ENCODE data around the gene LASP1NB.
"Not testable (repeated sequence)": the region's sequence is repeated elsewhere in the genome, so short reads cannot be mapped to it uniquely, and the experiment has no call there.

The LASP1NB gene

GRCh38 chr17:38926293-38927070 lies 1.1 kb downstream of the LASP1NB start:
- no peaks in the 10 kb centered on the region for H3K9me3 ChIP-seq
- H3K36me3 ChIP-seq: peaks cover 8% of the 10 kb centered on the region
- H3K27me3 ChIP-seq: no peaks in the 10 kb centered on the region
- H3K4me3 ChIP-seq (ENCODE audit: low read depth in 1 of 2, low read length in 1 of 2): no peak overlapping the region
- peaks cover 48 to 53% of the 10 kb centered on the region in 2 experiments for H3K4me1 ChIP-seq (ENCODE audit: control insufficient read depth in 1 of 2, insufficient read depth in 1 of 2, low read depth in 1 of 2, low read length in 1 of 2)
- peak overlapping the region; percentile 83 for H3K27ac ChIP-seq
- TF ChIP-seq, protein P1, sequence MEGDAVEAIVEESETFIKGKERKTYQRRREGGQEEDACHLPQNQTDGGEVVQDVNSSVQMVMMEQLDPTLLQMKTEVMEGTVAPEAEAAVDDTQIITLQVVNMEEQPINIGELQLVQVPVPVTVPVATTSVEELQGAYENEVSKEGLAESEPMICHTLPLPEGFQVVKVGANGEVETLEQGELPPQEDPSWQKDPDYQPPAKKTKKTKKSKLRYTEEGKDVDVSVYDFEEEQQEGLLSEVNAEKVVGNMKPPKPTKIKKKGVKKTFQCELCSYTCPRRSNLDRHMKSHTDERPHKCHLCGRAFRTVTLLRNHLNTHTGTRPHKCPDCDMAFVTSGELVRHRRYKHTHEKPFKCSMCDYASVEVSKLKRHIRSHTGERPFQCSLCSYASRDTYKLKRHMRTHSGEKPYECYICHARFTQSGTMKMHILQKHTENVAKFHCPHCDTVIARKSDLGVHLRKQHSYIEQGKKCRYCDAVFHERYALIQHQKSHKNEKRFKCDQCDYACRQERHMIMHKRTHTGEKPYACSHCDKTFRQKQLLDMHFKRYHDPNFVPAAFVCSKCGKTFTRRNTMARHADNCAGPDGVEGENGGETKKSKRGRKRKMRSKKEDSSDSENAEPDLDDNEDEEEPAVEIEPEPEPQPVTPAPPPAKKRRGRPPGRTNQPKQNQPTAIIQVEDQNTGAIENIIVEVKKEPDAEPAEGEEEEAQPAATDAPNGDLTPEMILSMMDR (IDR thresholded peaks at IDR 0.05): no peak

DNA sequence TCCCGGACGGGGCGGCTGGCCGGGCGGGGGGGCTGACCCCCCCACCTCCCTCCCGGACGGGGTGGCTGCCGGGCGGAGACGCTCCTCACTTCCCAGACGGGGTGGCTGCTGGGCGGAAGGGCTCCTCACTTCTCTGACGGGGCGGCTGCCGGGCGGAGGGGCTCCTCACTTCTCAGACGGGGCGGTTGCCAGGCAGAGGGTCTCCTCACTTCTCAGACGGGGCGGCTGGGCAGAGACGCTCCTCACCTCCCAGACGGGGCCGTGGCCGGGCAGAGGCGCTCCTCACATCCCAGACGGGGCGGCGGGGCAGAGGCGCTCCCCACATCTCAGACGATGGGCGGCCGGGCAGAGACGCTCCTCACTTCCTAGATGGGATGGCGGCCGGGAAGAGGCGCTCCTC lies 5.4 kb downstream of the LASP1NB start:
- not testable (repeated sequence) for H3K4me3 ChIP-seq (ENCODE audit: low read depth in 1 of 2, low read length in 1 of 2); H3K27ac ChIP-seq; H3K36me3 ChIP-seq; H3K9me3 ChIP-seq
- Histone ChIP-seq H3K4me1 (ENCODE audit: control insufficient read depth in 1 of 2, insufficient read depth in 1 of 2, low read depth in 1 of 2, low read length in 1 of 2) (peaks cover 23 to 26% of the 10 kb centered on the region in 2 experiments), H3K27me3 (peaks cover 26% of the 10 kb centered on the region)

GRCh38 chr17:38933962-38934361 lies 8.5 kb downstream of the LASP1NB start:
- not testable (repeated sequence) for H3K9me3 ChIP-seq; H3K27ac ChIP-seq; H3K4me1 ChIP-seq (ENCODE audit: control insufficient read depth in 1 of 2, insufficient read depth in 1 of 2, low read depth in 1 of 2, low read length in 1 of 2); H3K36me3 ChIP-seq; H3K4me3 ChIP-seq (ENCODE audit: low read depth in 1 of 2, low read length in 1 of 2)
- peaks cover 44% of the 10 kb centered on the region for H3K27me3 ChIP-seq

DNA sequence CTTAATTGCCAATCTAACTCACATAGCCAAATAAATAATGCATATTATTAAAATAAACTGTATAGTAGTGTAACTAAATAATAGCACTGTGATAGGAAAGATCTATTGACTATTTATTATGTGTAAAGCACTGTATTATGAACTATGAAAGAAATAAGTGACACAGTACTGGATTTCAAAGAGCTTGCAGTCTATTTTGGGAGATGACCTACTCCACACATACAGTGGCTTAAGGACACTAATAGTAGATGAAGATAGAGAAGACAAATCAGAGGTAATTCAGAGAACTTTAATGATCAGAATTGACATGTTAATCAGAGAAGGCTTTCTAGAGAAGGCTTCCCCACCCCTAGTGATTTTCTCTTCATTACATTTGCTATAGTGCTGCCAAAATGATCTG lies 14.6 kb downstream of the LASP1NB start:
- Histone ChIP-seq H3K36me3 (no peaks in the 10 kb centered on the region), H3K27ac (no peak overlapping the region), H3K4me3 (ENCODE audit: low read depth in 1 of 2, low read length in 1 of 2) (no peak overlapping the region), H3K4me1 (ENCODE audit: control insufficient read depth in 1 of 2, insufficient read depth in 1 of 2, low read depth in 1 of 2, low read length in 1 of 2) (no peaks in the 10 kb centered on the region), H3K9me3 (no peaks in the 10 kb centered on the region), H3K27me3 (peaks cover 26% of the 10 kb centered on the region)
- TF ChIP-seq, protein P1 (IDR thresholded peaks at IDR 0.05): no peak

DNA sequence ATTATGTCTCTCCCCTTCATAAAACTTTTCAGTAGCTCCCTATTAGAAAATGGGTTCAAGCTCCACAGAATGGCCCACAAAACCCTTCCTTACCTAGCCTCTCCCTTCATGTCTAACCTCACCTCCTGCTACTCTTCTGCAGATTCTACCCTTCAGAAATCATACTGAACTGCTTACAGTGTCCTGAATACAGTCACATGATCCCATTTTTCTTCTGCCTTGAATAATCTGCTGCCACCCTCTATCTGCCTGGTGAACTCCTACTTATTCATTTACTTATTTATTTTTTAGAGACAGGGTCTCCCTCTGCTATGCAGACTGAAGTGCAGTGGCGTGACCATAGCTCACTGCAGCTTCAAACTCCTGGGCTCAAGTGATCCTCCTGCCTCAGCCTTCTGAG lies 15.0 kb downstream of the LASP1NB start:
- Histone ChIP-seq H3K27me3 (peaks cover 22% of the 10 kb centered on the region), H3K9me3 (no peaks in the 10 kb centered on the region), H3K27ac (no peak overlapping the region), H3K4me1 (ENCODE audit: control insufficient read depth in 1 of 2, insufficient read depth in 1 of 2, low read depth in 1 of 2, low read length in 1 of 2) (no peaks in the 10 kb centered on the region), H3K4me3 (ENCODE audit: low read depth in 1 of 2, low read length in 1 of 2) (no peak overlapping the region), H3K36me3 (no peaks in the 10 kb centered on the region)
- TF ChIP-seq, protein P1 (IDR thresholded peaks at IDR 0.05): no peak

DNA sequence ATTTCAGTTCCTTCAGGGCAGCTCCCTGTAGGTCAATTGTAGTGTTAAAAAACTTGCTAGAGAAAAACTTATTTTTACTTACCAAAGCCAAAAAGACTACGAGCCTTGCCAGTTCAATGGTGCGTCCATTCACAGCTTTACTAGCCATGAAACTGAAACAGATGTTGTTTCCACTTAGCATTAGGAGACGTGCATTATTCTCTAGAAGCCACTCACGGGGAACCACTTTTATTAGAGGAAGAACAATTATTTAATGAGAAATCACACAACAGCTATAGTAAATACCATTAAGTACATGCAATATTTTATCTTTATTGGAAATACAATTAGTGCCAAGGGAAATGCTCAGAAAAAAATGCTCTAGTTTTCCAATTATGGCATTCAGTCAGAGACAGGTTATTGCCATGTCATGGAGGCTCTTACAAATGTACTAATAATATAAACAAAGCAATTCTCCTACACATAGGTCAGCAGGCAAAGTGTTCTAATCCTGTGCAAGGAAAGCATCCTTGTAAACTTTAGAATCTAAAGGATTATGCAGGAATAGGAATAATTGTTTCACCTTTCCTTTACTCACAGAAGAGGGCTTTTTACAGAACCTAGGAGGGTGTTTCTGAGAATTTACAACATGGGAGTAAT lies 17.4 kb downstream of the LASP1NB start:
- TF ChIP-seq, protein P1 (IDR thresholded peaks at IDR 0.05): no peak
- Histone ChIP-seq H3K27ac (no peak overlapping the region), H3K4me1 (ENCODE audit: control insufficient read depth in 1 of 2, insufficient read depth in 1 of 2, low read depth in 1 of 2, low read length in 1 of 2) (no peaks in the 10 kb centered on the region), H3K27me3 (no peaks in the 10 kb centered on the region), H3K4me3 (ENCODE audit: low read depth in 1 of 2, low read length in 1 of 2) (no peak overlapping the region), H3K9me3 (no peaks in the 10 kb centered on the region), H3K36me3 (no peaks in the 10 kb centered on the region)

Measured in neutrophil (primary cell).